Fibroblast of upper back skin (primary cell): Measurements from ENCODE around the gene CLASP1.
"Not testable (repeated sequence)": the region's sequence is repeated elsewhere in the genome, so short reads cannot be mapped to it uniquely, and the experiment has no call there.

ENCODE experiments used
- DNase-seq: peaks from one replicate; pipeline ENCODE4 v3.0.0-alpha.2; 2013

Gene CLASP1

GRCh38 chr2:121492409-121492808 is 156.9 kb downstream of the CLASP1 start:
- DNase-seq = no peak

GRCh38 chr2:121491518-121491917 is 157.7 kb downstream of the CLASP1 start:
- no peak for DNase-seq

GRCh38 chr2:121490584-121491133 is 158.6 kb downstream of the CLASP1 start:
- DNase-seq = no peak

- peak; percentile 25 for DNase-seq
Observed at GRCh38 chr2:121489911-121490583, 159.2 kb downstream of the CLASP1 start.

GRCh38 chr2:121489284-121489683 is 160.0 kb downstream of the CLASP1 start:
- no peak for DNase-seq

GRCh38 chr2:121486191-121486790 is 163.0 kb downstream of the CLASP1 start:
- DNase-seq = no peak

GRCh38 chr2:121485039-121485438 is 164.2 kb downstream of the CLASP1 start:
- peak; percentile 79 for DNase-seq

GRCh38 chr2:121483846-121484245 is 165.4 kb downstream of the CLASP1 start:
- no peak for DNase-seq

GRCh38 chr2:121483021-121483420 is 166.2 kb downstream of the CLASP1 start:
- peak; percentile 41 for DNase-seq

GRCh38 chr2:121480826-121481225 is 168.4 kb downstream of the CLASP1 start:
- DNase-seq = peak; percentile 98

GRCh38 chr2:121479882-121480522 is 169.3 kb downstream of the CLASP1 start:
- peak; percentile 41 for DNase-seq

GRCh38 chr2:121478996-121479745 is 170.1 kb downstream of the CLASP1 start:
- DNase-seq = peak; percentile 35

- DNase-seq = not testable (repeated sequence)
Observed at GRCh38 chr2:121478358-121478995, 170.8 kb downstream of the CLASP1 start.

- DNase-seq = no peak
Observed at GRCh38 chr2:121476684-121477083, 172.6 kb downstream of the CLASP1 start.

- DNase-seq = peak; percentile 22
Observed at GRCh38 chr2:121475811-121476571, 173.3 kb downstream of the CLASP1 start.

- no peak for DNase-seq
Observed at GRCh38 chr2:121473512-121473911, 175.8 kb downstream of the CLASP1 start.

- peak; percentile 23 for DNase-seq
Observed at GRCh38 chr2:121472470-121472993, 176.7 kb downstream of the CLASP1 start.

- DNase-seq = peak; percentile 94
Observed at GRCh38 chr2:121471532-121472469, 177.5 kb downstream of the CLASP1 start.

GRCh38 chr2:121470917-121471316 is 178.3 kb downstream of the CLASP1 start:
- no peak for DNase-seq

GRCh38 chr2:121469356-121469755 is 179.9 kb downstream of the CLASP1 start:
- no peak for DNase-seq
